ENCODE results near the gene POLD3. TPM values are rescaled to one million over a fixed set of nuclear protein-coding genes. Genes with fewer than 3 reads are reported as not detected.

POLD3 gene
- polyA plus RNA-seq, 1 donor from 2014 or later, result 16.8 TPM

DNA sequence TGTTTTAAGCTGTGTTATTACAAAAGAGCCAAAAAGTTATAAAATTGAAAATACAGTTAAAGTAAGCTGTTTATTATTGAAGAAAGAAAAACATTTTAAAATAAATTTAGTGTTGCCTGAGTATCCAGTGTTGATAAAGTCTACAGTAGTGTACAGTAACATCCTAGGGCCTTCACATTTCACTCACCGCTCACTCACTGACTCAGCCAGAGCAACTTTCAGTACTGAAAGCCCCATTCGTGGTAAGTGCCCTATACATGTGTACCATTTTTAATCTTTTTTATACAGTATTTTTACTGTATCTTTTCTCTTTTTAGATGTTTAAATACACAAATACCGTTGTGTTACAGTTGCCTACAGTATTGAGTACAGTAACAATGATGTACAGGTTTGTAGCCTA, 35.0 kb downstream of the POLD3 start:
- no peaks in the 10 kb centered on the region for H3K9me3 ChIP-seq (ENCODE audit: low read length)
- no peak overlapping the region for H3K27ac ChIP-seq (ENCODE audit: low read length)
- no peaks in the 10 kb centered on the region for H3K36me3 ChIP-seq (ENCODE audit: insufficient read depth, low read length)
- H3F3A ChIP-seq (ENCODE audit: insufficient read depth, low read length, poor library complexity, severe bottlenecking), result no peaks in the 10 kb centered on the region
- H3K4me2 ChIP-seq (ENCODE audit: low read length), result no peak overlapping the region
- no peak overlapping the region for H3K9ac ChIP-seq (ENCODE audit: low read length)
- no peak overlapping the region for H3K4me3 ChIP-seq (ENCODE audit: low read length)
- H2AFZ ChIP-seq (ENCODE audit: low read depth, low read length), result no peak overlapping the region
- no peaks in the 10 kb centered on the region for H4K20me1 ChIP-seq (ENCODE audit: insufficient read depth)
- TF ChIP-seq RAD21 (conservative IDR thresholded peaks at IDR 0.05) (no peak), CTCF (IDR thresholded peaks at IDR 0.05; ENCODE audit: poor library complexity, severe bottlenecking) (no peak), EP300 (conservative IDR thresholded peaks at IDR 0.05; ENCODE audit: poor library complexity, severe bottlenecking) (no peak), POLR2AphosphoS5 (IDR thresholded peaks at IDR 0.05) (no peak), MXI1 (conservative IDR thresholded peaks at IDR 0.05; ENCODE audit: poor library complexity, severe bottlenecking) (no peak), EZH2 (IDR thresholded peaks at IDR 0.05; ENCODE audit: borderline replicate concordance, insufficient read depth, low read length, poor library complexity, severe bottlenecking) (no peak), SMC3 (conservative IDR thresholded peaks at IDR 0.05; ENCODE audit: poor library complexity) (no peak), TAF1 (IDR thresholded peaks at IDR 0.05; ENCODE audit: low read depth) (no peak)
- TF ChIP-seq, protein P1, sequence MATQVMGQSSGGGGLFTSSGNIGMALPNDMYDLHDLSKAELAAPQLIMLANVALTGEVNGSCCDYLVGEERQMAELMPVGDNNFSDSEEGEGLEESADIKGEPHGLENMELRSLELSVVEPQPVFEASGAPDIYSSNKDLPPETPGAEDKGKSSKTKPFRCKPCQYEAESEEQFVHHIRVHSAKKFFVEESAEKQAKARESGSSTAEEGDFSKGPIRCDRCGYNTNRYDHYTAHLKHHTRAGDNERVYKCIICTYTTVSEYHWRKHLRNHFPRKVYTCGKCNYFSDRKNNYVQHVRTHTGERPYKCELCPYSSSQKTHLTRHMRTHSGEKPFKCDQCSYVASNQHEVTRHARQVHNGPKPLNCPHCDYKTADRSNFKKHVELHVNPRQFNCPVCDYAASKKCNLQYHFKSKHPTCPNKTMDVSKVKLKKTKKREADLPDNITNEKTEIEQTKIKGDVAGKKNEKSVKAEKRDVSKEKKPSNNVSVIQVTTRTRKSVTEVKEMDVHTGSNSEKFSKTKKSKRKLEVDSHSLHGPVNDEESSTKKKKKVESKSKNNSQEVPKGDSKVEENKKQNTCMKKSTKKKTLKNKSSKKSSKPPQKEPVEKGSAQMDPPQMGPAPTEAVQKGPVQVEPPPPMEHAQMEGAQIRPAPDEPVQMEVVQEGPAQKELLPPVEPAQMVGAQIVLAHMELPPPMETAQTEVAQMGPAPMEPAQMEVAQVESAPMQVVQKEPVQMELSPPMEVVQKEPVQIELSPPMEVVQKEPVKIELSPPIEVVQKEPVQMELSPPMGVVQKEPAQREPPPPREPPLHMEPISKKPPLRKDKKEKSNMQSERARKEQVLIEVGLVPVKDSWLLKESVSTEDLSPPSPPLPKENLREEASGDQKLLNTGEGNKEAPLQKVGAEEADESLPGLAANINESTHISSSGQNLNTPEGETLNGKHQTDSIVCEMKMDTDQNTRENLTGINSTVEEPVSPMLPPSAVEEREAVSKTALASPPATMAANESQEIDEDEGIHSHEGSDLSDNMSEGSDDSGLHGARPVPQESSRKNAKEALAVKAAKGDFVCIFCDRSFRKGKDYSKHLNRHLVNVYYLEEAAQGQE (IDR thresholded peaks at IDR 0.05; ENCODE audit: borderline replicate concordance), result no peak
- no peaks in the 10 kb centered on the region for H3K9me2 ChIP-seq (ENCODE audit: insufficient read depth, low read length)
- H3K79me2 ChIP-seq (replicated peaks; ENCODE audit: insufficient read depth, low read length), result no peaks in the 10 kb centered on the region
- no peaks in the 10 kb centered on the region for H3K27me3 ChIP-seq (ENCODE audit: insufficient read depth, low read depth, low read length)

GRCh38 chr11:74630043-74630442, 37.7 kb downstream of the POLD3 start:
- H3K4me3 ChIP-seq (ENCODE audit: low read length), result no peak overlapping the region
- TF ChIP-seq TAF1 (IDR thresholded peaks at IDR 0.05; ENCODE audit: low read depth) (no peak), MXI1 (conservative IDR thresholded peaks at IDR 0.05; ENCODE audit: poor library complexity, severe bottlenecking) (no peak), SMC3 (conservative IDR thresholded peaks at IDR 0.05; ENCODE audit: poor library complexity) (no peak), EP300 (conservative IDR thresholded peaks at IDR 0.05; ENCODE audit: poor library complexity, severe bottlenecking) (no peak), POLR2AphosphoS5 (IDR thresholded peaks at IDR 0.05) (no peak), EZH2 (IDR thresholded peaks at IDR 0.05; ENCODE audit: borderline replicate concordance, insufficient read depth, low read length, poor library complexity, severe bottlenecking) (no peak), RAD21 (conservative IDR thresholded peaks at IDR 0.05) (no peak), CTCF (IDR thresholded peaks at IDR 0.05; ENCODE audit: poor library complexity, severe bottlenecking) (no peak)
- TF ChIP-seq, protein P1 (IDR thresholded peaks at IDR 0.05; ENCODE audit: borderline replicate concordance), result no peak
- no peaks in the 10 kb centered on the region for H3K27me3 ChIP-seq (ENCODE audit: insufficient read depth, low read depth, low read length)
- no peaks in the 10 kb centered on the region for H3K9me3 ChIP-seq (ENCODE audit: low read length)
- no peaks in the 10 kb centered on the region for H3K79me2 ChIP-seq (replicated peaks; ENCODE audit: insufficient read depth, low read length)
- H3K9ac ChIP-seq (ENCODE audit: low read length), result no peak overlapping the region
- H4K20me1 ChIP-seq (ENCODE audit: insufficient read depth), result no peaks in the 10 kb centered on the region
- H3K9me2 ChIP-seq (ENCODE audit: insufficient read depth, low read length), result no peaks in the 10 kb centered on the region
- H3K36me3 ChIP-seq (ENCODE audit: insufficient read depth, low read length), result no peaks in the 10 kb centered on the region
- H3K4me2 ChIP-seq (ENCODE audit: low read length), result no peak overlapping the region
- no peak overlapping the region for H2AFZ ChIP-seq (ENCODE audit: low read depth, low read length)
- no peak overlapping the region for H3K27ac ChIP-seq (ENCODE audit: low read length)
- H3F3A ChIP-seq (ENCODE audit: insufficient read depth, low read length, poor library complexity, severe bottlenecking), result no peaks in the 10 kb centered on the region
